ENCODE data around the gene NCOA6.

DNA sequence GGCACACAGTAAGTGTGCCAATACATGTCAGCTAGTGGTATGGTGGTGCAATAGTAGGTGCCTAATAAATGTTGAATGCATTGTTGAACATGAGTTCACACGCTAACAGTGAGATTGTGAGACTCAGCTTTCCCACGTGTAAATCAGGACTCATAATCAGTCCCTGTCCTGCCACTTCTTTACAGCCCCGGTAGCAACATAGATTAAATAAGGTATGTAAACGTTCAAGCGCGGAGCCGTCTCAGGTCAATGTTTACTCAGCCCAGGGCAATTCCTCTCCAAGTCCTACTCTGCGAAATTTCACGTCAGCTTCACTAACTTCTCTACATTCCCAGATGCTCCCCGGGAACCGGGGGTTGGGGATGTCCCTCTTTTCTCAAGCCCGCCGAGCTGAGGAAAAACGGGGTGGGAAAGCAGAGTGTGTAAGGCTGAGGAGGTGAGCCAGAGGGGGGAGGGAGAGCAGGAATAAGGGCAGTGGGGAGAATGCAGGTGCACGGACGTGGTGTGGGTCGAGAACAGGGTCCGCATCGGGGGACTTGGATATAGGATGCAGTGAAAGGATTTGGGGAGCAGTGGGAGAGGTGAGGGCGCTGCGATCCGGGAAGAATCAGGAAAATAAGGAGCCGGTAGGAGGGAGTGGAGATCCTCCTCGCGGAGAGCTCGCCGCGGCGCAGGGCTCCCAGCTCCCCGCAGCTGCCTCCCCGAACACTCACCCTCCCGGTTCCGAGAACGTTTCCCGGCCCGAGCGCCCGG lies 121.9 kb downstream of the NCOA6 start:
- TF ChIP-seq, protein P1, sequence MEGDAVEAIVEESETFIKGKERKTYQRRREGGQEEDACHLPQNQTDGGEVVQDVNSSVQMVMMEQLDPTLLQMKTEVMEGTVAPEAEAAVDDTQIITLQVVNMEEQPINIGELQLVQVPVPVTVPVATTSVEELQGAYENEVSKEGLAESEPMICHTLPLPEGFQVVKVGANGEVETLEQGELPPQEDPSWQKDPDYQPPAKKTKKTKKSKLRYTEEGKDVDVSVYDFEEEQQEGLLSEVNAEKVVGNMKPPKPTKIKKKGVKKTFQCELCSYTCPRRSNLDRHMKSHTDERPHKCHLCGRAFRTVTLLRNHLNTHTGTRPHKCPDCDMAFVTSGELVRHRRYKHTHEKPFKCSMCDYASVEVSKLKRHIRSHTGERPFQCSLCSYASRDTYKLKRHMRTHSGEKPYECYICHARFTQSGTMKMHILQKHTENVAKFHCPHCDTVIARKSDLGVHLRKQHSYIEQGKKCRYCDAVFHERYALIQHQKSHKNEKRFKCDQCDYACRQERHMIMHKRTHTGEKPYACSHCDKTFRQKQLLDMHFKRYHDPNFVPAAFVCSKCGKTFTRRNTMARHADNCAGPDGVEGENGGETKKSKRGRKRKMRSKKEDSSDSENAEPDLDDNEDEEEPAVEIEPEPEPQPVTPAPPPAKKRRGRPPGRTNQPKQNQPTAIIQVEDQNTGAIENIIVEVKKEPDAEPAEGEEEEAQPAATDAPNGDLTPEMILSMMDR (IDR thresholded peaks at IDR 0.05; ENCODE audit: low read depth, low read length, poor library complexity, severe bottlenecking): no peak
- TF ChIP-seq EZH2phosphoT487 (IDR thresholded peaks at IDR 0.05; ENCODE audit: borderline replicate concordance, low read length): no peak

All from DOHH2 (cell line).